Measurements from ENCODE around the gene CTRB2.

The CTRB2 gene

GRCh38 chr16:75197522-75198134 lies 9.3 kb downstream of the CTRB2 start:
- peak in 2 of 3 donors; percentile 53 to 59 for DNase-seq
- Histone ChIP-seq H3K9me3 (ENCODE audit: control extremely low read depth in 1 of 5, control insufficient read depth in 4 of 5, insufficient read depth in 2 of 5, low read depth in 1 of 5, low read length in 4 of 5) (peaks cover 0 to 4% (median 0%) of the 10 kb centered on the region in 5 experiments), H3K36me3 (ENCODE audit: control insufficient read depth in 4 of 4, insufficient read depth in 4 of 4, low read length in 3 of 4) (no peaks in the 10 kb centered on the region), H3K27me3 (replicated peaks in 2 of 5; ENCODE audit: control insufficient read depth in 4 of 5, insufficient read depth in 5 of 5, low read length in 4 of 5) (peaks cover 0 to 47% (median 16%) of the 10 kb centered on the region in 5 experiments), H3K4me1 (ENCODE audit: control extremely low read depth in 1 of 4, control insufficient read depth in 4 of 4, insufficient read depth in 4 of 4, low read length in 3 of 4) (peaks cover 0 to 10% (median 4%) of the 10 kb centered on the region in 4 experiments), H3K27ac (ENCODE audit: insufficient read depth in 1 of 2, low read depth in 1 of 2, low read length in 2 of 2, poor library complexity in 1 of 2, severe bottlenecking in 2 of 2) (no peak overlapping the region), H3K4me3 (ENCODE audit: control insufficient read depth in 1 of 7, extremely low read depth in 1 of 7, insufficient read depth in 4 of 7, low read depth in 2 of 7, low read length in 6 of 7) (no peak overlapping the region)
- ChIA-PET CTCF (interaction anchor here (1.0 to 5.0 kb wide), 12 partner anchors 9 to 275 kb away, joined by 3 to 31 read pairs (median 4); partner anchors contain the start of gene CTRB2), POLR2A (interaction anchor here (0.6 kb wide), 1 partner anchor 37 kb away, joined by 3 read pairs; no protein-coding TSS in a partner anchor)
- 35% methylated on average over 7 of the region's 14 CpGs for WGBS (ENCODE audit: insufficient coverage)

GRCh38 chr16:75196836-75197235 lies 10.1 kb downstream of the CTRB2 start:
- WGBS (ENCODE audit: insufficient coverage) = 92% methylated on average over 6 of the region's 9 CpGs
- H3K4me1 ChIP-seq (ENCODE audit: control extremely low read depth in 1 of 4, control insufficient read depth in 4 of 4, insufficient read depth in 4 of 4, low read length in 3 of 4) = peaks cover 0 to 10% (median 4%) of the 10 kb centered on the region in 4 experiments
- DNase-seq = no peak
- ChIA-PET POLR2A (interaction anchor here (0.6 kb wide), 1 partner anchor 38 kb away, joined by 3 read pairs; no protein-coding TSS in a partner anchor), CTCF (interaction anchor here (1.1 to 5.0 kb wide), 6 partner anchors 9 to 206 kb away, joined by 3 to 31 read pairs (median 8); partner anchors contain the start of gene CTRB2)
- H3K9me3 ChIP-seq (ENCODE audit: control extremely low read depth in 1 of 5, control insufficient read depth in 4 of 5, insufficient read depth in 2 of 5, low read depth in 1 of 5, low read length in 4 of 5) = peaks cover 0 to 4% (median 0%) of the 10 kb centered on the region in 5 experiments
- H3K36me3 ChIP-seq (ENCODE audit: control insufficient read depth in 4 of 4, insufficient read depth in 4 of 4, low read length in 3 of 4) = no peaks in the 10 kb centered on the region
- H3K4me3 ChIP-seq (ENCODE audit: control insufficient read depth in 1 of 7, extremely low read depth in 1 of 7, insufficient read depth in 4 of 7, low read depth in 2 of 7, low read length in 6 of 7) = no peak overlapping the region
- H3K27ac ChIP-seq (ENCODE audit: insufficient read depth in 1 of 2, low read depth in 1 of 2, low read length in 2 of 2, poor library complexity in 1 of 2, severe bottlenecking in 2 of 2) = no peak overlapping the region
- H3K27me3 ChIP-seq (replicated peaks in 2 of 5; ENCODE audit: control insufficient read depth in 4 of 5, insufficient read depth in 5 of 5, low read length in 4 of 5) = peaks cover 0 to 47% (median 19%) of the 10 kb centered on the region in 5 experiments

GRCh38 chr16:75195811-75196790 lies 10.9 kb downstream of the CTRB2 start:
- Histone ChIP-seq H3K9me3 (ENCODE audit: control extremely low read depth in 1 of 5, control insufficient read depth in 4 of 5, insufficient read depth in 2 of 5, low read depth in 1 of 5, low read length in 4 of 5) (peaks cover 0 to 4% (median 0%) of the 10 kb centered on the region in 5 experiments), H3K4me1 (ENCODE audit: control extremely low read depth in 1 of 4, control insufficient read depth in 4 of 4, insufficient read depth in 4 of 4, low read length in 3 of 4) (peaks cover 0 to 6% (median 2%) of the 10 kb centered on the region in 4 experiments), H3K27me3 (replicated peaks in 2 of 5; ENCODE audit: control insufficient read depth in 4 of 5, insufficient read depth in 5 of 5, low read length in 4 of 5) (peaks cover 0 to 47% (median 20%) of the 10 kb centered on the region in 5 experiments), H3K36me3 (ENCODE audit: control insufficient read depth in 4 of 4, insufficient read depth in 4 of 4, low read length in 3 of 4) (no peaks in the 10 kb centered on the region), H3K4me3 (ENCODE audit: control insufficient read depth in 1 of 7, extremely low read depth in 1 of 7, insufficient read depth in 4 of 7, low read depth in 2 of 7, low read length in 6 of 7) (no peak overlapping the region), H3K27ac (ENCODE audit: insufficient read depth in 1 of 2, low read depth in 1 of 2, low read length in 2 of 2, poor library complexity in 1 of 2, severe bottlenecking in 2 of 2) (no peak overlapping the region)
- CTCF ChIA-PET = interaction anchor here (1.3 to 2.5 kb wide), 4 partner anchors 8 to 191 kb away, joined by 3 to 11 read pairs (median 8); no protein-coding TSS in a partner anchor
- POLR2A ChIA-PET = interaction anchor here (0.6 kb wide), 1 partner anchor 10 kb away, joined by 4 read pairs; no protein-coding TSS in a partner anchor
- WGBS (ENCODE audit: insufficient coverage) = 90% methylated on average over 22 of the region's 24 CpGs
- no peak for DNase-seq

- POLR2A ChIA-PET = no interaction called here
- Histone ChIP-seq H3K27ac (ENCODE audit: insufficient read depth in 1 of 2, low read depth in 1 of 2, low read length in 2 of 2, poor library complexity in 1 of 2, severe bottlenecking in 2 of 2) (no peak overlapping the region), H3K36me3 (ENCODE audit: control insufficient read depth in 4 of 4, insufficient read depth in 4 of 4, low read length in 3 of 4) (no peaks in the 10 kb centered on the region), H3K4me3 (ENCODE audit: control insufficient read depth in 1 of 7, extremely low read depth in 1 of 7, insufficient read depth in 4 of 7, low read depth in 2 of 7, low read length in 6 of 7) (no peak overlapping the region), H3K27me3 (replicated peaks in 2 of 5; ENCODE audit: control insufficient read depth in 4 of 5, insufficient read depth in 5 of 5, low read length in 4 of 5) (peaks cover 0 to 57% (median 20%) of the 10 kb centered on the region in 5 experiments), H3K4me1 (ENCODE audit: control extremely low read depth in 1 of 4, control insufficient read depth in 4 of 4, insufficient read depth in 4 of 4, low read length in 3 of 4) (peaks cover 0 to 3% (median 0%) of the 10 kb centered on the region in 4 experiments), H3K9me3 (ENCODE audit: control extremely low read depth in 1 of 5, control insufficient read depth in 4 of 5, insufficient read depth in 2 of 5, low read depth in 1 of 5, low read length in 4 of 5) (peaks cover 0 to 4% (median 0%) of the 10 kb centered on the region in 5 experiments)
- DNase-seq = no peak
- 97% methylated on average over 7 of the region's 10 CpGs for WGBS (ENCODE audit: insufficient coverage)
- CTCF ChIA-PET = no interaction called here
These were observed 13.1 kb downstream of the CTRB2 start for GRCh38 chr16:75193730-75194444.

- H3K27ac ChIP-seq (ENCODE audit: insufficient read depth in 1 of 2, low read depth in 1 of 2, low read length in 2 of 2, poor library complexity in 1 of 2, severe bottlenecking in 2 of 2) = no peak overlapping the region
- no peaks in the 10 kb centered on the region for H3K36me3 ChIP-seq (ENCODE audit: control insufficient read depth in 4 of 4, insufficient read depth in 4 of 4, low read length in 3 of 4)
- POLR2A ChIA-PET = no interaction called here
- H3K9me3 ChIP-seq (ENCODE audit: control extremely low read depth in 1 of 5, control insufficient read depth in 4 of 5, insufficient read depth in 2 of 5, low read depth in 1 of 5, low read length in 4 of 5) = peaks cover 0 to 4% (median 0%) of the 10 kb centered on the region in 5 experiments
- peaks cover 0 to 3% (median 0%) of the 10 kb centered on the region in 4 experiments for H3K4me1 ChIP-seq (ENCODE audit: control extremely low read depth in 1 of 4, control insufficient read depth in 4 of 4, insufficient read depth in 4 of 4, low read length in 3 of 4)
- H3K4me3 ChIP-seq (ENCODE audit: control insufficient read depth in 1 of 7, extremely low read depth in 1 of 7, insufficient read depth in 4 of 7, low read depth in 2 of 7, low read length in 6 of 7) = no peak overlapping the region
- WGBS (ENCODE audit: insufficient coverage) = 96% methylated on average over 3 of the region's 4 CpGs
- DNase-seq = no peak
- H3K27me3 ChIP-seq (replicated peaks in 2 of 5; ENCODE audit: control insufficient read depth in 4 of 5, insufficient read depth in 5 of 5, low read length in 4 of 5) = peaks cover 0 to 60% (median 20%) of the 10 kb centered on the region in 5 experiments
- CTCF ChIA-PET = no interaction called here
These were observed 13.7 kb downstream of the CTRB2 start for GRCh38 chr16:75193265-75193650.

- Histone ChIP-seq H3K36me3 (ENCODE audit: control insufficient read depth in 4 of 4, insufficient read depth in 4 of 4, low read length in 3 of 4) (no peaks in the 10 kb centered on the region), H3K27ac (ENCODE audit: insufficient read depth in 1 of 2, low read depth in 1 of 2, low read length in 2 of 2, poor library complexity in 1 of 2, severe bottlenecking in 2 of 2) (no peak overlapping the region), H3K4me3 (ENCODE audit: control insufficient read depth in 1 of 7, extremely low read depth in 1 of 7, insufficient read depth in 4 of 7, low read depth in 2 of 7, low read length in 6 of 7) (no peak overlapping the region), H3K9me3 (ENCODE audit: control extremely low read depth in 1 of 5, control insufficient read depth in 4 of 5, insufficient read depth in 2 of 5, low read depth in 1 of 5, low read length in 4 of 5) (peaks cover 0 to 4% (median 0%) of the 10 kb centered on the region in 5 experiments), H3K4me1 (ENCODE audit: control extremely low read depth in 1 of 4, control insufficient read depth in 4 of 4, insufficient read depth in 4 of 4, low read length in 3 of 4) (no peaks in the 10 kb centered on the region), H3K27me3 (replicated peaks in 2 of 5; ENCODE audit: control insufficient read depth in 4 of 5, insufficient read depth in 5 of 5, low read length in 4 of 5) (peaks cover 0 to 55% (median 15%) of the 10 kb centered on the region in 5 experiments)
- WGBS (ENCODE audit: insufficient coverage) = 99% methylated on average over 19 of the region's 21 CpGs
- ChIA-PET POLR2A (no interaction called here), CTCF (no interaction called here)
- DNase-seq = no peak
These were observed 14.2 kb downstream of the CTRB2 start for GRCh38 chr16:75192606-75193264.

Measured in common myeloid progenitor, CD34-positive (primary cell).